Activated CD4-positive, alpha-beta memory T cell treated with anti-CD3 and anti-CD28 coated beads for 36 hours (primary cell): Measurements from ENCODE around the gene AKR7A3. TPM values are rescaled to one million over a fixed set of nuclear protein-coding genes. Genes with fewer than 3 reads are reported as not detected.

Experiments
- CTCF ChIA-PET: fragments of 350-600 bp; sonication (Branson Sonifier 250); formaldehyde crosslinking; loops from one replicate; lab custom pipeline; 2021; ENCODE audit warnings: antibody characterized with exemption, inconsistent platforms; lab: Charles Lee
- POLR2A ChIA-PET: fragments of 350-600 bp; sonication (Branson Sonifier 250); formaldehyde crosslinking; loops from one replicate; lab custom pipeline; 2021; ENCODE audit warnings: antibody characterized with exemption; lab: Charles Lee
- DNase-seq: peaks from one replicate; pipeline ENCODE4 v3.0.0-alpha.2; 2020
- H3K27ac Mint-ChIP-seq: one replicate; pipeline ENCODE4 v1.8.0; 2021; ENCODE audit warnings: mixed read lengths
- H3K27me3 Mint-ChIP-seq: one replicate; pipeline ENCODE4 v1.8.0; 2021; ENCODE audit warnings: mixed read lengths
- H3K36me3 Mint-ChIP-seq: one replicate; pipeline ENCODE4 v1.8.0; 2021; ENCODE audit warnings: mixed read lengths
- H3K4me1 Mint-ChIP-seq: one replicate; pipeline ENCODE4 v1.8.0; 2021; ENCODE audit warnings: low read depth, mixed read lengths
- H3K4me3 Mint-ChIP-seq: one replicate; pipeline ENCODE4 v1.8.0; 2021; ENCODE audit warnings: mild to moderate bottlenecking, mixed read lengths
- H3K9me3 Mint-ChIP-seq: one replicate; pipeline ENCODE4 v1.8.0; 2021; ENCODE audit warnings: mixed read lengths
- intact Hi-C: fragments of 100-400 bp; cut with micrococcal nuclease; formaldehyde crosslinking; loops from one replicate; pipeline ENCODE4 v1.15.1; 2023
- total RNA-seq, 2 experiments: library from RNA; stranded (reverse); gene quantifications; one replicate each; pipeline ENCODE4 v1.2.3, GENCODE V29; 2021

The AKR7A3 gene
- total RNA-seq, 2 experiments from 2014 or later = 0.80 to 0.88 TPM

GRCh38 chr1:19234224-19234623 is 54.3 kb downstream of the AKR7A3 start:
- ChIA-PET POLR2A (no interaction called here), CTCF (interaction anchor here (1.1 to 1.2 kb wide), 3 partner anchors 8 to 56 kb away, joined by 3 read pairs; no protein-coding TSS in a partner anchor)
- Mint-ChIP-seq H3K4me1 (no peaks in the 10 kb centered on the region), H3K4me3 (no peak overlapping the region), H3K27me3 (no peaks in the 10 kb centered on the region), H3K36me3 (peaks cover 51% of the 10 kb centered on the region), H3K9me3 (no peaks in the 10 kb centered on the region), H3K27ac (no peak overlapping the region)
- DNase-seq = no peak
- intact Hi-C loops = no loop called here

Other genes with a start within 250 kb of the AKR7A3 start
- 100 to 1,000 TPM; 104 to 116 TPM for gene UBR4, start 78.5 kb downstream of the AKR7A3 start, total RNA-seq
- 10 to 100 TPM; 46.6 to 49.3 TPM for gene EMC1, start 37.2 kb downstream of the AKR7A3 start, total RNA-seq
- gene MRTO4, start 37.0 kb downstream of the AKR7A3 start, total RNA-seq = 10 to 100 TPM; 83.0 to 83.8 TPM
- gene AKR7A2, start 23.4 kb upstream of the AKR7A3 start, total RNA-seq = 10 to 100 TPM; 45.5 to 49.4 TPM
- 1 to 10 TPM; 6.8 to 7.9 TPM for gene SLC66A1, start 23.6 kb upstream of the AKR7A3 start, total RNA-seq
- 100 to 1,000 TPM; 388 to 419 TPM for gene CAPZB, start 196.8 kb upstream of the AKR7A3 start, total RNA-seq